Parathyroid adenoma (tissue), 2 donors: ENCODE data around the gene FATE1.

ENCODE experiments used
- H2AFZ ChIP-seq: fragments of 300-600 bp; sonication (generic); one replicate; pipeline ENCODE4 v1.7.0; 2017; ENCODE audit warnings: antibody characterized with exemption, mild to moderate bottlenecking
- H3K27ac ChIP-seq: fragments of 300-600 bp; sonication (generic); one replicate; pipeline ENCODE4 v1.7.0; 2017
- H3K27me3 ChIP-seq: fragments of 300-600 bp; sonication (generic); one replicate; pipeline ENCODE4 v1.7.0; 2017; ENCODE audit warnings: low read length; ENCODE audit not compliant: control insufficient read depth, insufficient read depth
- H3K36me3 ChIP-seq: fragments of 300-600 bp; sonication (generic); one replicate; pipeline ENCODE4 v1.7.0; 2017; ENCODE audit warnings: low read length; ENCODE audit not compliant: control insufficient read depth, insufficient read depth
- H3K4me1 ChIP-seq: fragments of 300-600 bp; sonication (generic); one replicate; pipeline ENCODE4 v1.7.0; 2017; ENCODE audit warnings: control low read depth
- H3K4me2 ChIP-seq: fragments of 300-600 bp; sonication (generic); one replicate; pipeline ENCODE4 v1.7.0; 2017; ENCODE audit warnings: low read length
- H3K4me3 ChIP-seq: fragments of 300-600 bp; sonication (generic); one replicate; pipeline ENCODE4 v1.7.0; 2017; ENCODE audit warnings: low read depth, low read length
- H3K79me2 ChIP-seq: fragments of 300-600 bp; sonication (generic); one replicate; pipeline ENCODE4 v1.7.0; 2017; ENCODE audit warnings: control low read depth
- H3K9ac ChIP-seq: fragments of 300-600 bp; sonication (generic); one replicate; pipeline ENCODE4 v1.7.0; 2017; ENCODE audit warnings: mild to moderate bottlenecking
- H3K9me3 ChIP-seq: fragments of 300-600 bp; sonication (generic); one replicate; pipeline ENCODE4 v1.7.0; 2017; ENCODE audit warnings: low read length; ENCODE audit not compliant: control insufficient read depth
- CTCF ChIP-seq: fragments of 300-600 bp; sonication (generic); IDR thresholded peaks from one replicate; pipeline ENCODE4 v1.7.0; 2017; ENCODE audit warnings: antibody characterized with exemption, mild to moderate bottlenecking
- donor health status: primary hyperparathyroidism.

Gene FATE1

GRCh38 chrX:151726751-151727150, 10.9 kb downstream of the FATE1 start:
- Histone ChIP-seq H2AFZ (no peak overlapping the region), H3K4me3 (no peak overlapping the region), H3K36me3 (no peaks in the 10 kb centered on the region), H3K4me2 (no peak overlapping the region), H3K27me3 (no peaks in the 10 kb centered on the region), H3K9ac (no peak overlapping the region), H3K9me3 (no peaks in the 10 kb centered on the region), H3K4me1 (no peaks in the 10 kb centered on the region), H3K79me2 (no peaks in the 10 kb centered on the region), H3K27ac (no peak overlapping the region)
- TF ChIP-seq CTCF, result no peak

GRCh38 chrX:151727346-151727745, 11.5 kb downstream of the FATE1 start:
- no peak overlapping the region for H3K27ac ChIP-seq
- H3K9me3 ChIP-seq, result no peaks in the 10 kb centered on the region
- no peak overlapping the region for H3K4me2 ChIP-seq
- H2AFZ ChIP-seq, result no peak overlapping the region
- H3K27me3 ChIP-seq, result no peaks in the 10 kb centered on the region
- TF ChIP-seq CTCF, result no peak
- no peak overlapping the region for H3K9ac ChIP-seq
- no peaks in the 10 kb centered on the region for H3K79me2 ChIP-seq
- H3K4me3 ChIP-seq, result no peak overlapping the region
- H3K36me3 ChIP-seq, result no peaks in the 10 kb centered on the region
- no peaks in the 10 kb centered on the region for H3K4me1 ChIP-seq

- Histone ChIP-seq H3K27me3 (no peaks in the 10 kb centered on the region), H2AFZ (no peak overlapping the region), H3K27ac (no peak overlapping the region), H3K79me2 (no peaks in the 10 kb centered on the region), H3K36me3 (no peaks in the 10 kb centered on the region), H3K4me1 (no peaks in the 10 kb centered on the region), H3K9me3 (no peaks in the 10 kb centered on the region), H3K4me3 (no peak overlapping the region), H3K4me2 (no peak overlapping the region), H3K9ac (no peak overlapping the region)
- TF ChIP-seq CTCF, result no peak
These were observed 13.4 kb downstream of the FATE1 start for GRCh38 chrX:151729056-151729725.

- H3K36me3 ChIP-seq, result no peaks in the 10 kb centered on the region
- no peak within 1 kb of the TSS for H3K27ac ChIP-seq
- H3K9me3 ChIP-seq, result no peaks in the 10 kb centered on the region
- H3K9ac ChIP-seq, result no peak within 1 kb of the TSS
- no peaks in the 10 kb centered on the region for H3K27me3 ChIP-seq
- H3K79me2 ChIP-seq, result no peaks in the 10 kb centered on the region
- H3K4me3 ChIP-seq, result no peak within 1 kb of the TSS
- H2AFZ ChIP-seq, result no peak within 1 kb of the TSS
- H3K4me1 ChIP-seq, result no peaks in the 10 kb centered on the region
- H3K4me2 ChIP-seq, result no peak within 1 kb of the TSS
- no peak for TF ChIP-seq CTCF
These were observed 18.6 kb downstream of the FATE1 start, which contains the start of gene CNGA2 for GRCh38 chrX:151734446-151734845. Gene CNGA2 (plus strand): TSS chrX:151734746. CDS start chrX:151738484, 3,738 bp downstream.

GRCh38 chrX:151735219-151735618, 19.4 kb downstream of the FATE1 start:
- H3K27me3 ChIP-seq, result no peaks in the 10 kb centered on the region
- no peak overlapping the region for H3K9ac ChIP-seq
- H2AFZ ChIP-seq, result no peak overlapping the region
- no peaks in the 10 kb centered on the region for H3K9me3 ChIP-seq
- H3K4me2 ChIP-seq, result no peak overlapping the region
- no peaks in the 10 kb centered on the region for H3K79me2 ChIP-seq
- no peak overlapping the region for H3K4me3 ChIP-seq
- no peak overlapping the region for H3K27ac ChIP-seq
- TF ChIP-seq CTCF, result no peak
- no peaks in the 10 kb centered on the region for H3K36me3 ChIP-seq
- no peaks in the 10 kb centered on the region for H3K4me1 ChIP-seq
